Heart left ventricle (tissue), 13 donors: ENCODE data around the gene QRSL1.

Experiments used
- CTCF ChIP-seq, 12 donors: fragments of 200-600 bp; sonication (generic) in 4 of 12; IDR thresholded peaks; one replicate each; pipeline versions ENCODE4 v1.5.0 to v1.8.0; 2018 to 2022; ENCODE audit warnings: antibody characterized with exemption in 12 of 12, mild to moderate bottlenecking in 5 of 12
- POLR2A ChIP-seq, 2 donors: fragments of 450-650 bp; IDR thresholded peaks; one replicate each; pipeline ENCODE4 v1.6.1; 2017; ENCODE audit warnings: antibody characterized with exemption in 2 of 2, mild to moderate bottlenecking in 2 of 2, moderate library complexity in 2 of 2
- donor health status: ischemic (EF 13 %, LVEDD 7.1; RV severe dilation, severe dysfunction).
- donor health status: DM: no; HTN: yes; CAD: no.
- donor health status: DM: no; HTN: no; CAD: no.
- donor health status: ischemic (EF 25% LVEDD 6.9; RV normal size, moderate dysfunction).
- donor health status: ischemic (EF 25% LVEDD 5.7; RV mildly dilated, moderate dysfunction).
- donor health status: ischemic (EF 35%, LVEDD 5.7; RV mildly dilated, moderate dysfunction).
- donor health status: nonischemic (EF 11% LVEDD 7.7; RV severe dilation, severe dysfunction).
- donor health status: DM: yes; HTN: yes; CAD: no.
- donor health status: PGD.
- donor health status: ischemic (EF 29% LVEDD 5.4; RV normal size, mild dysfunction).
- donor health status: nonischemic (EF 23%, LVEDD 6.1; RV moderate dilation, normal function).

DNA sequence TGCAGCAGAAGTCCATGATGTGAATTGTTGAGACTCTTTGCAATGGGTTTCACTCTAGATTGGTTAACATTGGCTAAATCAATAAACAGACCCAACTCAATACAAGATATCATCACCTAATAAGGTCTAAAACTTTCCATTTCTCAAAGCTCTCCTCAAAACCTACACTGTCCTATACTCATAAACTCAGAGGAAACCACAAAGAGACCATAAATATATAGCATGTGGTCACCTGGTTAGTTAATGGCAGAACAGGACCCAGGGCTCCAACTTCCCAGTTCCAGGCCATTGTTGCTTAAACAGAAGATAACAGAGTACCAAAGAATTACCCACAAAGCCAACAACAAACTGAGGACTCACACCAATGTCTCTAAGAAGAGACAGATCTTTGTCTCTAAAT, 12.1 kb upstream of the QRSL1 start:
- TF ChIP-seq CTCF (IDR thresholded peaks at IDR 0.05): no peak
- no peak for TF ChIP-seq POLR2A (IDR thresholded peaks at IDR 0.05)
